ENCODE results near the gene SNRPB. TPM values are rescaled to one million over a fixed set of nuclear protein-coding genes. Genes with fewer than 3 reads are reported as not detected.

SNRPB gene
- total RNA-seq, 1 experiment from 2014 or later = 539 TPM

DNA sequence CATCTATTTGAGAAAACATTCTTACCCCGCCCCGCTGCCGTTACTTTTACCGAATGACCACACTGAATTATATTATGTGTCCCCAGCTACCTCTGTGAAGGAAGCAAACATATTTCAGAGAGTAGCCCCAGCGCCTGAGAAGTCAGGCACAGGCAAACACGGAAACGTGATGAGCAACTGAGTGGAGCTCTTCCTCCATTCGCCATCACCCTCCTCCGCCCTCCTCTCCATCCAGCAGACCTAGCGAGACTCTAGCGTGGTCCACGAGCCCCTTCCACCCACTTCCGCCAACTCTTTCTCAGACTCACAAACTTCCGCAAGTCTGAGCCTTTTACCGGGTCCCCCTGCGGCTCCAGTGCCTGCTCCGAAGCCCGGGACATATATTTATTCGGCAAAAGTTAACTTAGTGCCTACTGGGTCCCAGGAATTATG lies 582 bp downstream of the SNRPB start (continued):
- no peak for TF ChIP-seq ARID4B (CRISPR knock-in tag; IDR thresholded peaks at IDR 0.05; ENCODE audit: borderline replicate concordance)
- no peak for TF ChIP-seq FOXP1 (CRISPR knock-in tag; IDR thresholded peaks at IDR 0.05; ENCODE audit: borderline replicate concordance)
- no peak for TF ChIP-seq TP53 (CRISPR knock-in tag; IDR thresholded peaks at IDR 0.05)

- Mint-ChIP-seq H3K27me3 (ENCODE audit: low read depth) (no peaks in the 10 kb centered on the region; the same call in 1 of the 2 replicates), H3K4me3 (peak overlapping the region; percentile 99), H3K9me3 (no peaks in the 10 kb centered on the region), H3K36me3 (peaks cover 62% of the 10 kb centered on the region), H3K27ac (peak overlapping the region; percentile 74; the same call in 1 of the 2 replicates), H3K4me1 (peaks cover 30% of the 10 kb centered on the region)
- ATAC-seq (no peak), DNase-seq (ENCODE audit: low spot score) (no peak)
- ChIA-PET CTCF (no interaction called here), POLR2A (interaction anchor here (0.9 kb wide), 1 partner anchor 609 kb away, joined by 3 read pairs; no protein-coding TSS in a partner anchor)
- no peak for TF ChIP-seq RORB (CRISPR knock-in tag; IDR thresholded peaks at IDR 0.05)
- TF ChIP-seq ZNF138 (CRISPR knock-in tag; conservative IDR thresholded peaks at IDR 0.05) = no peak
- TF ChIP-seq ZNF425 (CRISPR knock-in tag; conservative IDR thresholded peaks at IDR 0.05) = no peak
- no peak for TF ChIP-seq CREM (CRISPR knock-in tag; IDR thresholded peaks at IDR 0.05)
- TF ChIP-seq HMGXB4 (CRISPR knock-in tag; IDR thresholded peaks at IDR 0.05) = no peak
- TF ChIP-seq NR3C1 (CRISPR knock-in tag; conservative IDR thresholded peaks at IDR 0.05; ENCODE audit: low read depth) = no peak
- TF ChIP-seq SMAD4 (CRISPR knock-in tag; IDR thresholded peaks at IDR 0.05) = no peak
- TF ChIP-seq, protein P1, sequence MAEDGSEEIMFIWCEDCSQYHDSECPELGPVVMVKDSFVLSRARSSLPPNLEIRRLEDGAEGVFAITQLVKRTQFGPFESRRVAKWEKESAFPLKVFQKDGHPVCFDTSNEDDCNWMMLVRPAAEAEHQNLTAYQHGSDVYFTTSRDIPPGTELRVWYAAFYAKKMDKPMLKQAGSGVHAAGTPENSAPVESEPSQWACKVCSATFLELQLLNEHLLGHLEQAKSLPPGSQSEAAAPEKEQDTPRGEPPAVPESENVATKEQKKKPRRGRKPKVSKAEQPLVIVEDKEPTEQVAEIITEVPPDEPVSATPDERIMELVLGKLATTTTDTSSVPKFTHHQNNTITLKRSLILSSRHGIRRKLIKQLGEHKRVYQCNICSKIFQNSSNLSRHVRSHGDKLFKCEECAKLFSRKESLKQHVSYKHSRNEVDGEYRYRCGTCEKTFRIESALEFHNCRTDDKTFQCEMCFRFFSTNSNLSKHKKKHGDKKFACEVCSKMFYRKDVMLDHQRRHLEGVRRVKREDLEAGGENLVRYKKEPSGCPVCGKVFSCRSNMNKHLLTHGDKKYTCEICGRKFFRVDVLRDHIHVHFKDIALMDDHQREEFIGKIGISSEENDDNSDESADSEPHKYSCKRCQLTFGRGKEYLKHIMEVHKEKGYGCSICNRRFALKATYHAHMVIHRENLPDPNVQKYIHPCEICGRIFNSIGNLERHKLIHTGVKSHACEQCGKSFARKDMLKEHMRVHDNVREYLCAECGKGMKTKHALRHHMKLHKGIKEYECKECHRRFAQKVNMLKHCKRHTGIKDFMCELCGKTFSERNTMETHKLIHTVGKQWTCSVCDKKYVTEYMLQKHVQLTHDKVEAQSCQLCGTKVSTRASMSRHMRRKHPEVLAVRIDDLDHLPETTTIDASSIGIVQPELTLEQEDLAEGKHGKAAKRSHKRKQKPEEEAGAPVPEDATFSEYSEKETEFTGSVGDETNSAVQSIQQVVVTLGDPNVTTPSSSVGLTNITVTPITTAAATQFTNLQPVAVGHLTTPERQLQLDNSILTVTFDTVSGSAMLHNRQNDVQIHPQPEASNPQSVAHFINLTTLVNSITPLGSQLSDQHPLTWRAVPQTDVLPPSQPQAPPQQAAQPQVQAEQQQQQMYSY (CRISPR knock-in tag; IDR thresholded peaks at IDR 0.05) = no peak
- TF ChIP-seq NFYB (CRISPR knock-in tag; conservative IDR thresholded peaks at IDR 0.05; ENCODE audit: low read depth) = no peak
- no peak for TF ChIP-seq ERG (CRISPR knock-in tag; IDR thresholded peaks at IDR 0.05)
- TF ChIP-seq, protein P2, sequence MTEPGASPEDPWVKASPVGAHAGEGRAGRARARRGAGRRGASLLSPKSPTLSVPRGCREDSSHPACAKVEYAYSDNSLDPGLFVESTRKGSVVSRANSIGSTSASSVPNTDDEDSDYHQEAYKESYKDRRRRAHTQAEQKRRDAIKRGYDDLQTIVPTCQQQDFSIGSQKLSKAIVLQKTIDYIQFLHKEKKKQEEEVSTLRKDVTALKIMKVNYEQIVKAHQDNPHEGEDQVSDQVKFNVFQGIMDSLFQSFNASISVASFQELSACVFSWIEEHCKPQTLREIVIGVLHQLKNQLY (CRISPR knock-in tag; IDR thresholded peaks at IDR 0.05) = no peak
- no peak for TF ChIP-seq CBFB (CRISPR knock-in tag; IDR thresholded peaks at IDR 0.05; ENCODE audit: low read depth)
- TF ChIP-seq IRF2 (CRISPR knock-in tag; IDR thresholded peaks at IDR 0.05; ENCODE audit: borderline replicate concordance, low read depth) = no peak
- TF ChIP-seq MAX (CRISPR knock-in tag; IDR thresholded peaks at IDR 0.05) = no peak
- no peak for TF ChIP-seq ZBTB43 (CRISPR knock-in tag; IDR thresholded peaks at IDR 0.05)
- no peak for TF ChIP-seq ETV6 (CRISPR knock-in tag; IDR thresholded peaks at IDR 0.05)
Observed at GRCh38 chr20:2468581-2469407, 1.8 kb downstream of the SNRPB start.
